Measurements from ENCODE around the gene TTC9C. TPM values are rescaled to one million over a fixed set of nuclear protein-coding genes. Genes with fewer than 3 reads are reported as not detected.

The TTC9C gene
- total and polyA plus RNA-seq, 2 of the 13 experiments (the other 11 are each of a cell fraction or from before 2014, with no cell fraction given), result 28.0 to 36.4 TPM

GRCh38 chr11:62753736-62754603, 25.7 kb downstream of the TTC9C start, which contains the start of gene ZBTB3 (continued):
- TF ChIP-seq RFXAP (CRISPR knock-in tag; IDR thresholded peaks at IDR 0.05; ENCODE audit: borderline replicate concordance) (0 out of 2 replicates have a peak, but pooled peaks have one; percentile 62), ZBTB14 (CRISPR knock-in tag; IDR thresholded peaks at IDR 0.05) (no peak), ZNF639 (CRISPR knock-in tag; conservative IDR thresholded peaks at IDR 0.05) (0 out of 2 replicates have a peak, but pooled peaks have one; percentile 27), UBTF (CRISPR knock-in tag; IDR thresholded peaks at IDR 0.05) (peak; percentile 86), ZNF230 (CRISPR knock-in tag; IDR thresholded peaks at IDR 0.05) (0 out of 2 replicates have a peak, but pooled peaks have one; percentile 46), BCLAF1 (IDR thresholded peaks at IDR 0.05) (no peak), ZSCAN21 (CRISPR knock-in tag; IDR thresholded peaks at IDR 0.05; ENCODE audit: borderline replicate concordance) (no peak), ZNF281 (CRISPR knock-in tag; IDR thresholded peaks at IDR 0.05; ENCODE audit: borderline replicate concordance) (no peak), ZMAT5 (CRISPR knock-in tag; IDR thresholded peaks at IDR 0.05; ENCODE audit: borderline replicate concordance, low read depth) (no peak), MAZ (IDR thresholded peaks at IDR 0.05; ENCODE audit: borderline replicate concordance, low read depth, low read length) (0 out of 2 replicates have a peak, but pooled peaks have one; percentile 8), MAZ (CRISPR knock-in tag; IDR thresholded peaks at IDR 0.05; ENCODE audit: low read depth) (no peak), CHD4 (IDR thresholded peaks at IDR 0.05; ENCODE audit: borderline replicate concordance, low read length) (peak; percentile 74; the same call in 1 of the 2 replicates), HIC2 (CRISPR knock-in tag; IDR thresholded peaks at IDR 0.05; ENCODE audit: low read depth) (no peak)
